Measurements from ENCODE around the gene OPA1.

Gene OPA1, protein sequence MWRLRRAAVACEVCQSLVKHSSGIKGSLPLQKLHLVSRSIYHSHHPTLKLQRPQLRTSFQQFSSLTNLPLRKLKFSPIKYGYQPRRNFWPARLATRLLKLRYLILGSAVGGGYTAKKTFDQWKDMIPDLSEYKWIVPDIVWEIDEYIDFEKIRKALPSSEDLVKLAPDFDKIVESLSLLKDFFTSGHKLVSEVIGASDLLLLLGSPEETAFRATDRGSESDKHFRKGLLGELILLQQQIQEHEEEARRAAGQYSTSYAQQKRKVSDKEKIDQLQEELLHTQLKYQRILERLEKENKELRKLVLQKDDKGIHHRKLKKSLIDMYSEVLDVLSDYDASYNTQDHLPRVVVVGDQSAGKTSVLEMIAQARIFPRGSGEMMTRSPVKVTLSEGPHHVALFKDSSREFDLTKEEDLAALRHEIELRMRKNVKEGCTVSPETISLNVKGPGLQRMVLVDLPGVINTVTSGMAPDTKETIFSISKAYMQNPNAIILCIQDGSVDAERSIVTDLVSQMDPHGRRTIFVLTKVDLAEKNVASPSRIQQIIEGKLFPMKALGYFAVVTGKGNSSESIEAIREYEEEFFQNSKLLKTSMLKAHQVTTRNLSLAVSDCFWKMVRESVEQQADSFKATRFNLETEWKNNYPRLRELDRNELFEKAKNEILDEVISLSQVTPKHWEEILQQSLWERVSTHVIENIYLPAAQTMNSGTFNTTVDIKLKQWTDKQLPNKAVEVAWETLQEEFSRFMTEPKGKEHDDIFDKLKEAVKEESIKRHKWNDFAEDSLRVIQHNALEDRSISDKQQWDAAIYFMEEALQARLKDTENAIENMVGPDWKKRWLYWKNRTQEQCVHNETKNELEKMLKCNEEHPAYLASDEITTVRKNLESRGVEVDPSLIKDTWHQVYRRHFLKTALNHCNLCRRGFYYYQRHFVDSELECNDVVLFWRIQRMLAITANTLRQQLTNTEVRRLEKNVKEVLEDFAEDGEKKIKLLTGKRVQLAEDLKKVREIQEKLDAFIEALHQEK

DNA sequence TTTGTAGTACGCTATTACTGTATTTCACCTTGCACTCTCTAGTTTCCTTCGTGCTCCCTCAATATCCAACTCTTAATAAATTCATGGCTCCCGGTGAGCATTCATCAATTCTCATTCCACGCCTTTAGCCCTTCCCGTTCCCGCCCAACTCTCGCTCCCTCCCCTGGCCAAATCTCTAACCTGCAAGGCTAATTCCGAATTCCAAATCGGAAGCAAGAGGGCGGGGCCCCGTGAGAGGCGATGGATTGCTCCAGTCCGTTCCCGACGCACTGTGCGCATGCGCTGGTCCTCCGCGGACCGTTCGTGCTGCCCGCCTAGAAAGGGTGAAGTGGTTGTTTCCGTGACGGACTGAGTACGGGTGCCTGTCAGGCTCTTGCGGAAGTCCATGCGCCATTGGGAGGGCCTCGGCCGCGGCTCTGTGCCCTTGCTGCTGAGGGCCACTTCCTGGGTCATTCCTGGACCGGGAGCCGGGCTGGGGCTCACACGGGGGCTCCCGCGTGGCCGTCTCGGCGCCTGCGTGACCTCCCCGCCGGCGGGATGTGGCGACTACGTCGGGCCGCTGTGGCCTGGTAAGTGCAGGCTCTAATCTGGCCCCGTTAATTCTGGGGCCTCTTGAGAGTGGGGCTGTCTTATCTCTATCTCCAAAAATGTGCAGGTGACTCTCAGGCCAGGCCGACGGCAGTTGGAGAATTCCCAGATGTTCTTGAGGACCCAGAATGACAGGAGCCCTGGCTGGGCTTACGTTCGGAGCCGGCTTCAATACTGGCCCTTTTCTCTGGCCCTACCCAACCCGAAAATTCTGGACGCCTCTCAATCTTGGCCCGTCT, at the start of gene OPA1:
OPA1 (plus strand) TSS at position 368 of the 827 bp plus-strand sequence; CDS start at position 538, 170 bp downstream.
- DNase-seq, result peak; percentile 78

DNA sequence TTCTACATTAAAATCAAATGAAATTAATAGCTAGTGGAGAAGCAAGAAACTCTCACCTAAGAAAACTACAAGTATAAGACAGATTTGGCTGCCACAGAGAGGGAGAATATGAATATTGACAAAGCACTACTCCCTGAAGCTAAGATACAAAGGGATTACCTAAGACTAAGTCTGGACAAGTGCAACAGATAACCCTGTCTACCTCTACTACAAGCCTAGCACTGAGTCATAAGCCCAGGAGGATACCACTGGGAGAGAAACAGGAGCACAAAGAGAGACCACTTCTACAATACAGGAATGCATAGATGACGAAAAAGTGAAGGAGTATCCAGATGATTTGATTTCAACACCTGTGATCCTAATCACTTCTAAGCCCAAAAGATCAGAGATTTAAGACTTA, 48.7 kb upstream of the OPA1 start:
- DNase-seq, result no peak

DNA sequence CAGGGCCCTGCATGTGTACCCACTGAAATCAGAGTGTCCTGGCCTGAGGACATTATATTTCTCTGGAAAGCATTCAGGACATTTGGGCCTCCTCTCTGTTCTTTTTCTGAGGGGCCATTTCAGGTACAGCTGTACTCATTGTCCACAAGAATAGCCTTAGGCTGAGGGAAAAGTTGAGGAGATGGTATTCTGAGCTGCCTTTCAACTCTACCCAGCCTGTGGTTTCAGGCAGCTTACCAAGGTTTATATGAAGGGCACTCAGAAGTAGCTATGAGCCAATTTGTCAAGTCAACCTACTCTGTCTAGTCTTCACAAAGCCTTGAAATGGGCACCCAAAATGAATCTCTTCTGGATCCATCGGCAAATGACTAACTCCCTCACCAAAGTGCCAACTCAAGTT, 47.7 kb upstream of the OPA1 start:
- DNase-seq, result no peak

DNA sequence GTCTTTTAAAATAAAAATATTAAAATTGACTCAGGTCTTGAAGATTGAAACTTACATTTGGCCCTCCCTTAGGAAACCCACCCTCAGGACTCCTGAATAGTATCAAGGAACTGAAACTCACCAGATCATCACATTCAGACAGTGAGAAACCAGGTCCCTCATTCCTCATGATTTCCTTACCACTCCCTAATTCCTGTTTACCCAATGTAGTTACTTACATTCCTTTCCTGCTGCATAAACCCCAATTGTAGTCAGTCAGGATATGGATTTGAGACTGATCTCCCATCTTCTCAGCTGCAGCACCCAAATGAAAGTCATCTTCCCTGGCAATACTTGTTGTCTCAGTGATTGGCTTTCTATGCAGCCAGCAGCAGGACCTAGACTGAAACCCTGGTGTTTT, 46.9 kb upstream of the OPA1 start:
- DNase-seq, result no peak

DNA sequence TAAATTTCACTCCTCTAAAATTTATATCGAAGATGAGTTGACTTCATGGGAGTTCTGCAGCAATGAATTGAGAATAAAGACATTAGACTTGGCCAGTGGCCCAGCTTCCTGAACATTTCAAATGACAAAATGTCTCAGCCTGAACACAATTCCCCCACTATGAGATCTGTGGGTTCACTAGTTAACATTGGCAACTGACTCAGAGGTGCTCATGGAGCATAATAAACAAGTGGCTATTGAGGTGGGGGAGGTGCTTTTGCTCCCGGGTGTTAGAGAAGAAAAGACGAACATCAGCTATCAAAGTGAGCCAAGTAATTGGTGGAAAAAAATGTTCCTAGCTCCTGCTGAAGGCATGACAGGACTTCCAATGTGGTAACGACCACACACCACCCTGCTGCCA, 44.6 kb upstream of the OPA1 start:
- DNase-seq, result no peak

DNA sequence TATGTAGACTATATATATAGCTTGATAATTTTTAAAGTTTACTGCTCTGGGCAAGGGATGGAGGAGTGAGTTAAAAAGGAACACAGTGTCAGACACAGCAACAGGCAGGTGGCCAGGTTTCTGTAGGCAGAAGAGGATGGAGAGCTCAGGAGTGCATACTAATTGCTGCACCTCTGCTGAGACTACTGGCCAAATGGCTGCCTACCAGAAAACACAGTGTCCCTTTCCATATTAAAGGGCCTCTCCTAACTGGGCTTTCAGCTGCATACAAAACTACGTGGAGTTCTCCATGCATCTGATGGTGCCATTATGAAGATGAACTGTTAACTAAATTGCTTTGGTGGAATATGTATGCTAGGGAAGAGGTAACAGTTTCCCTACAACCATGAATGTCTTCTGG, 40.1 kb upstream of the OPA1 start:
- DNase-seq, result no peak

DNA sequence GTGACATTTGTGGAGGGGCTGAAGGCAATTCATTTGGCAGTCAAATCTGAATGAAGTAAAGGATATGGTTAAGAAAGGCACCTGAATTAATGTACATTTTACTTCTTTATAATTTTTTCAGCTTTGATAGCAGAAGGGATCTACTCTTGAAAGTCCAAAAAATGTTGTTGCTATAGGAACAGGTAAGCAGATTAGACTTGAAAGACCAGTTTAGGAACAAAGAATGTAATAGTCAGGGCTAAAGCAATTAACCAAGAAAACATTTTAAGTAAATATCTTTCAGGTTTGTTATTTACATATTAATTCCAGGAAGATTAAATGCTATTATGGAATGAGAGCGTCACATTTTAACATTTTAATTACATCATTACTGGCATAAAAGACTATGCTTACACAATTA, 39.4 kb upstream of the OPA1 start:
- no peak for DNase-seq

DNA sequence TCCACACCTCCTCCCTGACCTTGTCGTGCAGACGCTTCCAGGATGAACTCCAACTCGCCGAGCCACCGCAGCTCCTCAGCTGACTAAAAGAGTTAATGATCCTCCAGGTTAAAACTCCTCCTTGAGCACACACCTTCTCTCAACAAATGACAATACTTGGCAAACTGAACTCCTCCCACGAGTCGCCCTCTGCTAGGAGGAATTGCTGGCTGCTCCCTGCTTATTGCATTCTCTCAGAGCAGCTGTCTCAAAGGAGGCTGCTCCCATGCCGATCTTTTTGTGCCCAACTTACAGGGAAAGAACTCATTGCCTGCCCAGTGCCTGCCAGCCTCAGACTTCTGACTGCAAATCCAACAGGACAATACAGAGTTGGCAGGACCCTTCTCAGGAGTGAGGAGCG, 38.2 kb upstream of the OPA1 start, which contains the start of gene ATP13A4:
ATP13A4 (minus strand) TSS at position 85 of the 400 bp plus-strand sequence. CDS start 96 bp downstream, outside the sequence.
- no peak for DNase-seq

DNA sequence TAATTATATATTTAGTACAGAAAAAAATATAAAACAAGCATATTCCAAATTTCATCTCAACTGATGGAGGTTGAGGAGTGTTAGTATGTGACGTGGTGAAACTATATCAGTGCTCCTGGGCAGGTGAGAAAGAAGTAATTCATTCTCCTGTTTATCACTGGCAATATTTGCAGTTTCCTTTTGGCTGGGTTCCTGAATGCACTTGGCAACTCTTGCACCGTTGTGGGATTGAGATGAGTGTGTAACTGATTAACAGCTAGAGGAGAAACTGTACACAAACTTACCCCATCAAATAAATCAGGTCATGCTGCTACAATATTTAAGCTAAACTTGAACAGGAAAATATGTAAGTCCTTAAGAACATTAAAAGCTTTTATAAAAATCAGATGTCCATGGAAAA, 36.2 kb upstream of the OPA1 start:
- DNase-seq, result no peak

DNA sequence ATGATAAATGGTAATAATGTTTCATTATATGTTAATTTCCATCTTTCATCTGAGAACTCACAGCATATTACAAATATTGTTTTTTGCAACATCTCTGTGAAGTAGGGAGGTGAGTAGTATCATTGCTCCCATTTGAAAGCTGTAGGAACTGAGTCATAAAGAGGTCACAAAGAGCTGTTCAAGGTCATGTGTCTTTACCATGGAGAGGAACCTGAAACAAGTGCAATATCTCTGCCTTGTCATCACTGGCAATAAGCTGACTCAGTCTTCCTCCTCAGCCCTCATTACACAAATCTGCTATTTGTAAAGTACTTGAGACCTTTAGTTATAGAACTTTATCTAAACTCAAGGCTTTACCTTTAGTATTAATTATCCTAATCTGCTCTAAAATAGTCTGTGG, 33.9 kb upstream of the OPA1 start:
- DNase-seq, result no peak

DNA sequence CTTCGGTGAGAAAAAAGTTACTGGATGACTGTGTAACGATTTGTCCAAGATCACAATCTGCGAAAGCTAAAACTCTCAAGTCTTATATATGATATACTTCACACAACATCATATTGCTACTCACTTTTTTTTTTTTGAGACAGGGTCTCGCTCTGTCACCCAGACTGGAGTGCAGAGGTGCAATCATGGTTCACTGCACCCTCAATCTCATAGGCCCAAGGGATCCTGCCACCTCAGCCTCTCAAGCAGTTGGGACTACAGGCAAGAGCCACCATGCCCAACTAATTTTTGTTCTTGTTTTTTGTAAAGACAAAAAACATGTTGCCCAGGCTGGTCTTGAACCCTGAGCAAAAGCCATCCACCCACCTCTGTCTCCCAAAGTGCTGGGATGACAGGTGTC, 32.9 kb upstream of the OPA1 start:
- DNase-seq, result no peak

DNA sequence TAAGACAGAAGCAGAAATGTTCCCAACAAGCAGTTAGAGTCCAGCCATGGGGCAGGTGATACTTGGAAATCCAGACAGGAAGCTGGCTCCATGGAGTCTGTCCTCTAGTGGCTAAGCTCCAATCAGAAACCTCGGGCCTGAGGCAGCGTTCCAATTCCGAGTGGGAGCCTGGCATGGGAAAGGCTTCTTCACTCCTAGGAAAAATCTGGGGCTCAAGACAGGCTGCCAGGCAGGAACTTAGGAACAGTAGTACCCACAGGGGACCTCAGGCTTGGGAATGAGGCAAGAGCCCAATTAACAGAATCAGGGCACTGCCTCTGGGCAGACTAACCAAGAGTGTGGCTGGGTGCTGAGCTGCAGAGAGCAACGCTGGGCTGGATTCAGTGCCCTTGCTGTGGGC, 32.1 kb upstream of the OPA1 start:
- DNase-seq, result no peak

DNA sequence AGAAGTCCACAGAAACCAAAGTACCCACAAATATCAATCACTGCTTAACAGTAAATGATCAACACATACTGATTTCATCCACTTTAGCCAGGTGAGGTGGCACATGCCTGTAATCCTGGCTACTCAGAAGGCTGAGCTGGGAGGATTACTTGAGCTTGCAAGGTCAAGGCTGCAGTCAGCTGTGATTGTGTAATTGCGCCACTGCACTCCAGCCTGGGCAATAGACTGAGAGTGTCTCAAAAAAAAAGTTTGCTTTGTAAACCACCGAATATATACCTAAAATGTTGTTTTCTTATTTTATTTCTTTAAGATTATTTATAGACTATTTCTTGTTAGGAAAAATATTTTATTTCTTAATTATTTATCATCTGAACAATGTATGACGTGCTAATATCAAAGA, 29.6 kb upstream of the OPA1 start:
- no peak for DNase-seq

DNA sequence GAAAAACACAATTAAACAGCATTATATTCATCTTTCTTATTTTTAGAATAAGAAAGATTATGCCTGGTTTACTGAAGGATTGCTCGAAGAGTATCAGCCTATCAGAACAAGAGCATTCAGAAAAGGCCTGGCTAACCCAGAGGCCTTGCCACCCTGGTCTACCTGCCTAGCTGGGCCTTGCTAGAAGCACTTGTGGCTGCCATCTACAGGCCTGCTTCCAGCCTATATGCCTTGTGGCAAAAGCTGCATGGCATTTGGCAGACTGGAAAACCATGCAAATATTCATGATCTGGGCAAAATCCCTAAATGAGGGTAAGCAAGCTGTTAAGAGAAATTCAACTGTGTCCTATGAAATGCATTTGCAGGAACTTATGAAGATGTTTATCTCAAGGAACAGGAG, 29.0 kb upstream of the OPA1 start:
- no peak for DNase-seq

DNA sequence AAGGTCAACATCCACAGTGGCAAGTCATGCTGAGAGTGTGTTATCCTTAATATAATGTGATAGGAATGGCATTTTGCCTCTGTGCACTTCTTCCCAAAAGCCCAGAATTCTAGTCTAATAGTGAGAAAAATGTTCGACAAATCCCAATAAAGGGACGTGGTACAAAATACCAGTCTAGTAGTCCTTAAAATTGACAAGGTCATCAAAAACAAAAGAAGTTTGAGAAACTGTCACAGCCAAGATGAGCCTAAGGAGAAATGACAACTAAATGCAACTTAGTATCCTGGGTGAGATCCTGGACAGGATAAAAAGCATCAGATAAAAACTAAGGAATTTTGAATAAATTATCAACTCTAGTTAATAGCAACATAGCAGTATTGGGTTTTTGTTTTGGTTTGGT, 23.9 kb upstream of the OPA1 start:
- no peak for DNase-seq

DNA sequence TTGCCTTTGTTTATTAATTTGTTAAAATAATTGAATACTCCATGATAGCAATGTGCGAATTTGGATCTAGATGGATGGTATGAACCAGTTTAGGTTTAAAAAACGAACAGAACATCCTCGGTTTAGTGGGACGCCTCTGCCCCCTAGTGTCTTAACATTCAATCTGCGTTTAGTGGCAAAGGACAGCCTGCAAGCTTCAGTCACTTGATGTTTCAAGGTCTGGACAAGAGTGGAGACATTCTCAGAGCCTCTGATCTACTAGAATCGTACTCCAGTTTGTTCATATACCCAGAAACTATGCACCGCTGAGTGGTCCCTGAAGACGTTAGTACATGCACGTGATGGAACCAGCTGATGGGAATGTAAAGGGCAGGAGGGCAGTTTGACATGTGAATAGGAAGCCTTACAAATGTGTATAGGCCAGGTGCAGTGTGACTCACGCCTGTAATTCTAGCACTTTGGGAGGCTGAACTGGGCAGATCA, 20.5 kb upstream of the OPA1 start:
- DNase-seq, result peak; percentile 10

DNA sequence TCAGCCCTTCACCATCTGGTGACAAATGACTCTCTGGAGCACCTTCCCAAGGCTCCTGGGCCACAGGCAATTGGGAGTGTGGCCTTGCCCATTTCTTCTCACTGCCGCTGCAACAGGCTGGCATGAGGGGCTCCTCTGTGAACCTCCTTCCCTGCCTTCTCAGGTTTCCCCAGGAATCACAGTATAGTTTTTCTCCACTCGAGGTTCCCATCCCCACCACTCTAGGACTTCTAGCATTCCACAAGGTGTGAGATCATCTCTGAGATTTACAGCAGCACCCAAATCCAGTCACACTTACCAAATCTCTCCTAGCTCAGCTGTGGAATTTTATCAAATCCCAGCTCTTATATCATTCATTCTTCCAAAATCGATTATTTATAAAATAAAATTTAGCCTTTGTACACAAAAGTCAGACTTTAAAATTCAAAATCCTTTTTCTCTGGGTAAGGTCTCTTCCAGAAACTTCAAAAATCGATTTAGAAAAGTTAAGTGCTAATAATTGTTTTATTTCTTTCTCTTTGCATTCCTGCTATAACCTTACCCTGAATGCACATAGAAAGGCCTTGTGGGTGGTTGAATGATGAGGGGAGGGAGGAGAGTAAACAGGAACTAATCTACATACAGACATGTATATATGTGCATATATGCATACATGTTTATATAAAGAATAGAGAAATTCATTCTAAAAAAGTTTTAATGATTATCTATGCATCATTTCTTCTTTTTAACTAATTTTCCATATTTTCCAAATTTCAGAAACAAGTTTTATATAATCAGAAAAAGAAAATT, 19.4 kb upstream of the OPA1 start:
- DNase-seq, result no peak

DNA sequence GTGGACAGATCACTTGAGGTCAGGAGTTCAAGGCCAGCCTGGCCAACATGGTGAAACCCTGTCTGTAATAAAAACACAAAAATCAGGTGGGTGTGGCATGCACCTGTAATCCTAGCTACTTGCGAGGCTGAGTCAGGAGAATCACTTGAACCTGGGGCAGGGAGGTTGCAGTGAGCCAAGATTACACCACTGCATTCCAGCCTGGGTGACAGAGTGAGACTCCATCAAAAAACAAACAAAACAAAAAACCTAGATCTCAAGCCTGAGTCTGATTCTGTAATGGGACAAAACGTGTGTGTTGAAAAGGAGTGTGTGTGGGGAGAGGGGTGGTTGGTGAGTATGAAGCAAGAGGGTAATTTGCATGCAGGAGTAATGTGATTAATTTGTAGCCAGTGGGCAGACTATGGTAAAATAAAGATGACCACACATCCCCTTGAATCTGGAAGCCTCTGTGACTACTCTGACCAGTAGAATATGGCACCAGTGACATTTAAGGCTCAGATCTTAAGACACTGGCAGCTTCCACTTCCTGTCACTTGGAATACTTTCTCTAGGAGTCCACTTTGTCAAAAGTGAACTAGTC, 18.4 kb upstream of the OPA1 start:
- no peak for DNase-seq

DNA sequence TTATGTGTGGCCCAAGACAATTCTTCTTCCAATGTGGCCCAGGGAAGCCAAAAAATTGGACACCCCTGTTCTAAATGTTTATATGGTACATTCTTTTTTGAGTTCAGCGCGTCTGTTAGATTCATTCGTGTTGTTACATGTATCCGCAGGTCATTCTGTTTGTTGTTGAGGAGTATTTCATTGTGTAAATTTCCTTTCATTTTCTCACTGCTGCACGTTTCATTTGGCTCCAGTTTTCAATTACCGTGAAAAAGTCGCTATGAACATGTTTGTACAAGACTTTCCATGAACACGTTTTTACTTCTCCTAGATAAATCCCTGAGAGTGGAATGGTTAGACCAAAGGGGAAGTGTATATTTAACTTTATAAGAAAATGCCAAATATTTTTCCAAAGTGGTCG, 7.5 kb upstream of the OPA1 start:
- no peak for DNase-seq

DNA sequence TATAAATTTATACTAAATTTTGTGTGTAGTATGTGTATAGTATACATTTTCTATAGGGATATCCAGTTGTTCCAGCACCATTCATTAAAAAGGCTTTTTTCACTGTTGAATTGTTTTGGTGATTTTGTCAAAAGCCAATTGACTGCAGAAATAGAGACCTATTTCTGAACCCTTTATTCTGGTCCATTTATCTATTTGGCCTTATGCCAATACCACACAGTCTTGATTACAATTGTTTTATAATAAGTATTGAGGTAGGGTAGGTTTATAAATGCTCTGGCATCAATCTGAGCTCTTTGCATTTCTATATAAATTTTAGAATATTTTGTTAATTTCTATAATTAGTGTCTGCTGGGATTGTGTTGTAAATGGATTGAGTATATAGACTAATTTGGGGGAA, 6.5 kb upstream of the OPA1 start:
- DNase-seq, result no peak

DNA sequence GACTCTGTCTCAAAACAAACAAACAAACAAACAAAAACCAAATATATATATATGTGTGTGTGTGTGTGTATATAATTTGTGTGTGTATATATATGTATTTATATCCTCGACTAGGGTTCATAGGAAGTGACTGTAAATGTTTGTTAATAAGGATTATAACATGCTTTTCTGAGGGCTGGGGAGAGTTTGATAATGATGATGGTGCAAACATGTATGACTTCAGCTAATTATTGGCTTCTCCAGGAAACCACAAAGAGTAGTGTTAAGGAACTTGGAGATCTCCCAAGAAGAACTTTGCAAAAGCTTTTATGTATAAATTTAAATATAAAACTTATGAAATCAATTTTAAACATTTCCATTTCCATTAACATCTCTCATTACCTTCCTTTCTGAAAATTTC, 3.9 kb upstream of the OPA1 start:
- DNase-seq, result no peak

DNA sequence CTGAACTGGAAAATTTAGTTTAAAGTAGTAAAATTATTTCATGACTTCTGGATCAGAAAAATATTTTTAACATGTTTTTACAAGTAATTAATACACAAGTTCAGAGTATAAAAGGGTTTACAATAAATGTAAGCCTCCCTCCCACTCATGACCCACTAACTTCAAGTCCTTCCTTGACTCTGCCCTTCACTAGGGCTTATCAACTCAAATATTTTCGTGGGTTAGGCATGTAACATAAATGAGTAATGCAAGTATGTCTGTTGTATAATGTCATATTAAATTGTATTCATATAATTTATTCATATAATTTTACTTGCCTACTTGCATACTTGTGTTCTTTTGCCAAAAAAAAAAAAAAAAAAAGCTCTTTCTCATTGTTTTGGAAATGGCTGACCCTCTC, 3.4 kb upstream of the OPA1 start:
- no peak for DNase-seq

Data from activated effector memory CD4-positive, alpha-beta T cell treated with Interleukin-2 at 50 U/mL for 16 hours (primary cell).